ENCODE results near the gene FIGNL1. TPM values are rescaled to one million over a fixed set of nuclear protein-coding genes. Genes with fewer than 3 reads are reported as not detected.

FIGNL1 gene
- total RNA-seq, 1 donor: 20.3 TPM

- TF ChIP-seq CTCF (IDR thresholded peaks at IDR 0.05; ENCODE audit: insufficient read depth, low read depth, low read length): no peak
- no peak for DNase-seq (ENCODE audit: low read depth)
Measured at GRCh38 chr7:50450590-50451032, 461 bp upstream of the FIGNL1 start.

GRCh38 chr7:50449501-50449880 is 659 bp downstream of the FIGNL1 start:
- H3K4me3 ChIP-seq (ENCODE audit: low read depth, low read length): peak overlapping the region; percentile 79
- TF ChIP-seq CTCF (IDR thresholded peaks at IDR 0.05; ENCODE audit: insufficient read depth, low read depth, low read length): no peak
- no peak for DNase-seq (ENCODE audit: low read depth)

More at GRCh38 chr7:50450590-50451032, 461 bp upstream of the FIGNL1 start:
- H3K4me3 ChIP-seq (ENCODE audit: low read depth, low read length): peak overlapping the region; percentile 79

- H3K4me3 ChIP-seq (ENCODE audit: low read depth, low read length): no peak overlapping the region
- TF ChIP-seq CTCF (IDR thresholded peaks at IDR 0.05; ENCODE audit: insufficient read depth, low read depth, low read length): no peak
- DNase-seq (ENCODE audit: low read depth): no peak
Measured at GRCh38 chr7:50448823-50449222, 1.3 kb downstream of the FIGNL1 start.

- DNase-seq (ENCODE audit: low read depth): peak; percentile 70
- no peak for TF ChIP-seq CTCF (IDR thresholded peaks at IDR 0.05; ENCODE audit: insufficient read depth, low read depth, low read length)
- no peak overlapping the region for H3K4me3 ChIP-seq (ENCODE audit: low read depth, low read length)
Measured at GRCh38 chr7:50446542-50446960, 3.6 kb downstream of the FIGNL1 start.

- peak; percentile 78 for DNase-seq (ENCODE audit: low read depth)
- H3K4me3 ChIP-seq (ENCODE audit: low read depth, low read length): no peak overlapping the region
- TF ChIP-seq CTCF (IDR thresholded peaks at IDR 0.05; ENCODE audit: insufficient read depth, low read depth, low read length): no peak
Measured at GRCh38 chr7:50436133-50436806, 13.9 kb downstream of the FIGNL1 start.

GRCh38 chr7:50431722-50432305 is 18.3 kb downstream of the FIGNL1 start:
- no peak overlapping the region for H3K4me3 ChIP-seq (ENCODE audit: low read depth, low read length)
- no peak for DNase-seq (ENCODE audit: low read depth)
- no peak for TF ChIP-seq CTCF (IDR thresholded peaks at IDR 0.05; ENCODE audit: insufficient read depth, low read depth, low read length)
